ENCODE data around the gene ZZZ3.
"Not testable (repeated sequence)": the region's sequence is repeated elsewhere in the genome, so short reads cannot be mapped to it uniquely, and the experiment has no call there.

ZZZ3 gene

DNA sequence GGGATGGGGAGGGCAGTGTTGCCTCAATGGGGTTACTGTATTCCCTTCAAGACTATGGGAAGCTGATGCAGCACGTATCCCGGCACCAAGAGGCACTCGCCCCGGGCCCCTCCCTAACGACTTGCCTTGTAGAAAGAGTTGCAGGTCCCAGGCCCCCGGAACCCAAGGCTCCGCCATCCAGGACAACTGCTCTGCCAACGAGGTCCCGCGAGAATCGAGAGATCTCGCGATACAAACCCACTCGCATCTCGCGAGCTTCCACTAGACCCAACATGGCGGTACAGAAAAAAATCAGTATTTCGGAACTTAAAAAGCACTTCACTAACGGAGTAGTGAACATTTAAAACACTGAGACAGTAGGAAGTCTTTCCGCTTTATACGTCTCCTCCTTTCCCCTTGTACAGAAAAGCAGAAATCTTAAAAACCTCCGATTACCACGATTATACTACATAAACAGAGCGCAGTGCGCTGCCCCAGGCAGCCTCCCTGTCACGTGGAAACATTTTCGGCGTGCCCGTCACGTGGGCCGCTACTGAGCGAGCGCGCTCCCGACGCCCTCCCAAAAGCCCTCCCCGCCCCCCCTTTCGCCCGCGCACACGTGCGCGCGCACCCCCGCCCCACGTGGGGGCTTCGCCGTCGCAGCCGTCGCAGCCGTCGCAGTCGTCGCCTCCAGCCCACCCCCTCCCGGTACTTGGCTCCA, at the start of gene ZZZ3:
ZZZ3 (minus strand) TSS at position 199 of the 700 bp plus-strand sequence. CDS start 49,304 bp downstream, outside the sequence.
- peak; percentile 47 for FAIRE-seq

DNA sequence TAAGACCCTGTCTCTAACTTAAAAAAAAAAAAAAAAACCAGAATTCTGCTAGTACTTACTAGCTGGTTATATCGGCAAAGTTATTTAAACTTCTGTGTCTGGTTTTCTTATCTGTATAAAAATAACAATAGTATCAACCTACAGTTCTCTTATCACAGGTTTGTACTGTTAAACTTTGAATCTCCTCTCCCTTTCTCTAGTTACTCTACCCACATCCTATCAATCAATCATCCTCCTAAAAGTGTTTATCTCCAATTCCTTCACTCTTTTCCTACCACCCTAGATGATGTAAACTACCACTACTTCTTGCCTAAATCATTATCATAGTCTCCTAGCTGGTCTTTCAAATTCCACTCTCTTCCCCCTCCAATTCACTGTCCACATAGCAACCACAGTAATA, 49.6 kb upstream of the ZZZ3 start:
- FAIRE-seq: no peak

DNA sequence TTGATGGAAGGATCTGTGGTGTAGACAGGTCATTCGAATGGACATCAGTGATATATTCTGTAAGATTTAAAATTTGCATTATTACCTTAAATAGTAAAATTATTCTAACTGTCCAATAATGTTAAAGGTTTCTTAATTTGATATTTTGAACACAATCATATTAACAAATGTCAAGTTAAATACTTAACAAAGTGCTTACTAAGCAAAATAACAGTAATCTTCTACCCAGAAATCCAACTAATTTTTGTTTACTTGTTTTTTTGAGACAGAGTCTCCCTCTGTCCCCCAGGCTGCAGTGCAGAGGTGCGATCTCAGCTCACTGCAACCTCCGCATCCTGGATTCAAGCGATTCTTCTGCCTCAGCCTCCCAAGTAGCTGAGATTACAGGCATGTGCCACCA, 43.2 kb upstream of the ZZZ3 start:
- no peak for FAIRE-seq

DNA sequence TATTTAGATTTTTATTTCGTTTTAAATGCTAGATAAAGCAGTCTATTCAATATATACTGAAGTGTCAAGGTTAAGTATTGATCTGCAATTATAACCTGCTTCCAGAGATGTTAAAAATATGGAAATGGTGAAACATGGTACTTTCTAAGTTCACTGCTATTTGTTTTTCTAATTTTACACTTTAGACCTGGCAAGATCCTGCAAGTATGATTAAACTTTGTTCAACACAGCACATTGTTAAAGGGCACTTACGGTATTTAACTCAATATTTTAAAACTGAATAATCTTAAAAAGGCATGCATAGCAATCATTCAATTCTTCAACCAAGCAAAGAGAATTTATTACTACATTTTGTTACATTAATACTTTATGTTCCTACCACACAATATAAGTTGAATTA, 35.7 kb upstream of the ZZZ3 start:
- FAIRE-seq: no peak

DNA sequence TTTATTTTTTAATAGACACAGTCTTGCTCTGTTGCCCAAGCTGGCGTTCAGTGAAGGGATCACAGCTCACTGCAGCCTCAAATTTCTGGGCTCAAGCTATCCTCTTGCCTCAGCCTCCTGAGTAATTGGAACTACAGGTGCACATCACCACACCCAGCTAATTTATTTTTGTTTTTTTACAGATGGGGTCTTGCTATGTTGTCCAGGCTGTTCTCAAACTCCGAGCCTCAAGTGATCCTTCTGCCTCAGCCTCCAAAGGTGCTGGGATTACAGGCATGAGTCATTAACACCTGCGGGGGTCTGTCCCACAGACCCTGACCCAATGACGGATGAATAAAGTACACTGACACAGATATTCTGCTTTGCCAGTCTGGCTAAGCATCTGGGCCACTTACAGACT, 33.6 kb upstream of the ZZZ3 start:
- FAIRE-seq: no peak

DNA sequence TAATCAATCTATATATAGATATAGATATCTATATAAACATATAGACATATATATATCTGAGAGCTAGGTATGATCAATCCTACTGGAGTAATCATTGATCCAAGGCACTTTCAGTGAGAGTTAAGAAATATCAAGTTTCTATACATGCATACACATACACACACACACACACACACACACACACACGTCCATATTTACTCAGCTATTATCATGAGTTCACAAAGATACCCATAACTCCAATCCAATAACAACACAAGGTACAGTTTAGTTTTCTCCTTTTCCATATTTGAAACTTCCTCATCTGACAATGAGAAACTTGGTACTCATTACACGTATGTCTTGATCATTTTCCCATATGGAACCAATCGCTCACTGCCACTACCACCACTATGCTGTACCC, 27.3 kb upstream of the ZZZ3 start:
- no peak for FAIRE-seq

DNA sequence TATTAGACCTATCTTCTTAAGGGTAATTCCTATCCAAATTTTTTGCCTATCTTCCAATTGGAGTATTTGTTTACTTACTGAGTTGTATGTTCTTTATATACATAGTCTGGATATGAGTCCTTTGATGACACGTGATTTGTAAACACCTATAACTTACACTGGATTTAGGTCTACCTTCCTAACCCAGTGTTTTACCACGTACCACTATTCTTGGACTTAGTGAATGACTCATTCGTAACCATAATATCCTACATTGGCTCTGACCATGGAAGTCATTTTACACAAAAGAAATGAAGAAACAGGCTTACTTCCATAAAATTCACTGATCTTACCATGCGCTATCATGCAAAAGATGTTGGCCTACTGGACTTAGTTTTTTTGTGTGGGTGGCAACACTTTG, 23.9 kb upstream of the ZZZ3 start:
- FAIRE-seq: no peak

DNA sequence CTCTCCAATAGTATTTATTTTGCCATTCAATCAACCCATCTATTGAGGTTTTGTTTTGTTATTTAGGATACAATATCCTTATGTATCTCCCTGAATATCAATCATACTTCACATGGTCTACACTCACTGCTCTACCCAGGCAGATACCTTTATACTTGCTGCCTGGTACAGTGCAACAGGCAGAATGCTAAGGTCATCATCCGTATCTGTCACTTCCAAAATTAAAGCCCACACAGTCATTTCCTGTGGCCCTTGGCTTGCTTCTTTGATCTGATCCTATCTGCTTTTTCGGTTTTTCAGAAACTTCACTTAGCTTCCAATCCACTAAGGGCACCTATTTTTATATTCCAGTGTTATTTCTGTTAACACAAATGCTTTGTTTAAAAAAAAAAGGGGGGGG, 22.3 kb upstream of the ZZZ3 start:
- no peak for FAIRE-seq

DNA sequence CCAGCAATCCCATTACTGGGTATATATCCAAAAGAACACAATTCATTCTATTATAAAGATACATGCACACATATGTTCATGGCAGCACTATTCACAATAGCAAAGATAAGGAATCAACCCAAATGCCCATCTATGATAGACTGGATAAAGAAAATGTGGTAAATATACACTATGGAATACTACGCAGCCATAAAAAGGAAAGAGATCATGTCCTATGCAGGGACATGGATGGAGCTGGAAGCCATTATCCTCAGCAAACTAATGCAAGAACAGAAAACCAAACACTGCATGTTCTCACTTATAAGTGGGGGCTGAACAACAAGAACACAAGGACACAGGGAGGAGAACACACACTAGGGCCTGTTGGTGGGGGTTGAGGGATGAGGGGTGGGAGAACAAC, 17.2 kb upstream of the ZZZ3 start:
- not testable (repeated sequence) for FAIRE-seq

DNA sequence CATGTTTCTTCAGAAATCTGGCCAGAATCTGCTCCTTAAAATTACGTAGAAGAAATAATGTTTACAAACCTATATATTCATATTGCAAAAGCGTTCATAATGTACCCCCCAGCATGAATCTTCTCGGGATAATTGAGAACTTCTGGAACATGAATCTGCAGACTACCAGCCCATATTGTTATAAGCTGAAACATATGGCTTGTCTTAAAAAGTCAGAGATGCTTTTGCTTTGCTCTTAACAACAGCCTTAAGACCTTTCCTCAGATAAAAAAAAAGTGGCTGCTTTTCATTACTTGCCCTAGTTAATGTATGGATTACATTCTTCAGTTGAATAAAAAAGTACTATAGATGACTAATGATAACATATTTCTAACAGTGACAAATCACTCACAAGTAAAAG, 15.0 kb upstream of the ZZZ3 start:
- FAIRE-seq: no peak

DNA sequence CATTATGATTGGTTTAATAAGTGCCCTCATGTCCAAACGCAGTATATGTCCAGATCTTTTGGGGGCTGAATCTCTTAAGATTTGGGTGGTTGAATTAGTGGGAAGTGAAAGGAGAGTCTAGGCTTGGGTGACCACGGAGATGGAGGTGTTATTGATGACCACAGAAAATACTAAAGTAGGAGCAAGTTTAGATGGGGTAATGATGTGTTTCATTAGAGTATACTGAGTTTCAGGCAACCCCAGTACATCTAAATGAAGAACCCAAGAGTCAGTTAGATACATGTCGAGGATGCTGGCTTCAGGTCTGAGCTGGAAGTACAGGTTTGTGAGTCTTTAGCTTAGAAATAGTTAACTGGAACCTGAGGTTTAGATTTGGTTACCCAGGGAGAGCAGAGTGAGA, 6.5 kb upstream of the ZZZ3 start:
- FAIRE-seq: no peak

DNA sequence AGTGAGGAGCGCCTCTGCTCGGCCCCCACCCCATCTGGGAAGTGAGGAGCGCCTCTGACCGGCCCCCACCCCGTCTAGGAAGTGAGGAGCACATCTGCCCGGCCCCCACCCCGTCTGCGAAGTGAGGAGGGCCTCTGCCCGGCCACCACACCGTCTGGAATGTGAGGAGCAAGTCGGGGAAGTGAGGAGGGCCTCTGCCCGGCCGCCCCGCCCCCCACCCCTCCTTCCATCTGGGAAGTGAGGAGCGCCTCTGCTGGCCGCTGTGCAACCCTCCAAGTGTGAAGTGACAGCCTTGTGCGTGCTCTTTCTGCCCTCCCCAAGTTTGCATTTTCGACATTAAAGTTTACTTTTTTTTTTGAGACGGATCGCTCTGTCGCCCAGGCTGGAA, 5.1 kb upstream of the ZZZ3 start:
- no peak for FAIRE-seq

DNA sequence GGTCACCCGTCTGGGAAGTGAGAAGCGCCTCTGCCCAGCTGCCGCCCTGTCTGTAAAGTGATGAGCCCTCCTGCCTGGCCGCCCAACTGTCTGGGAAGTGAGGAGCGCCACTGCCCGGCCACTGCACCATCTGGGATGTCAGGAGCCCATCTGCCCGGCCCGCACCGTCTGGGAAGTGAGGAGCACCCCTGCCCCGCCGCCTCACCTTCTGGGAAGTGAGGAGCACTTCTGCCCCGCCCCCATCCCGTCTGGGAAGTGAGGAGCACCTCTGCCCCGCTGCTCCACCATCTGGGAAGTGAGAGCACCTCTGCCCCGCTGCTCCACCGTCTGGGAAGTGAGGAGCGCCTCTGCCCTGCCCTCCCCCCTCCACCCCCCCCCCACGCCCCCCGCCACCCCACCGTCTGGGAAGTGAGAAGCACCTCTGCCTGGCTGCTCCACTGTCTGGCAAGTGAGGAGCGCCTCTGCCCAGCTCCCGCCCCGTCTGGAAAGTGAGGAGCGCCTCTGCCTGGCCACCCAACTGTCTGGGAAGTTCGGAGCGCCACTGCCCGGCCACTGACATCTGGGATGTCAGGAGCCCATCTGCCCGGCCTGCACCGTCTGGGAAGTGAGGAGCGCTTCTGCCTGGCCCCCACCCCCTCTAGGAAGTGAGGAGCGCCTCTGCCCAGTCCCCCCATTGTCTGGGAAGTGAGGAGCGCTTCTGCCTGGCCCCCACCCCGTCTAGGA, 4.5 kb upstream of the ZZZ3 start:
- FAIRE-seq: no peak

DNA sequence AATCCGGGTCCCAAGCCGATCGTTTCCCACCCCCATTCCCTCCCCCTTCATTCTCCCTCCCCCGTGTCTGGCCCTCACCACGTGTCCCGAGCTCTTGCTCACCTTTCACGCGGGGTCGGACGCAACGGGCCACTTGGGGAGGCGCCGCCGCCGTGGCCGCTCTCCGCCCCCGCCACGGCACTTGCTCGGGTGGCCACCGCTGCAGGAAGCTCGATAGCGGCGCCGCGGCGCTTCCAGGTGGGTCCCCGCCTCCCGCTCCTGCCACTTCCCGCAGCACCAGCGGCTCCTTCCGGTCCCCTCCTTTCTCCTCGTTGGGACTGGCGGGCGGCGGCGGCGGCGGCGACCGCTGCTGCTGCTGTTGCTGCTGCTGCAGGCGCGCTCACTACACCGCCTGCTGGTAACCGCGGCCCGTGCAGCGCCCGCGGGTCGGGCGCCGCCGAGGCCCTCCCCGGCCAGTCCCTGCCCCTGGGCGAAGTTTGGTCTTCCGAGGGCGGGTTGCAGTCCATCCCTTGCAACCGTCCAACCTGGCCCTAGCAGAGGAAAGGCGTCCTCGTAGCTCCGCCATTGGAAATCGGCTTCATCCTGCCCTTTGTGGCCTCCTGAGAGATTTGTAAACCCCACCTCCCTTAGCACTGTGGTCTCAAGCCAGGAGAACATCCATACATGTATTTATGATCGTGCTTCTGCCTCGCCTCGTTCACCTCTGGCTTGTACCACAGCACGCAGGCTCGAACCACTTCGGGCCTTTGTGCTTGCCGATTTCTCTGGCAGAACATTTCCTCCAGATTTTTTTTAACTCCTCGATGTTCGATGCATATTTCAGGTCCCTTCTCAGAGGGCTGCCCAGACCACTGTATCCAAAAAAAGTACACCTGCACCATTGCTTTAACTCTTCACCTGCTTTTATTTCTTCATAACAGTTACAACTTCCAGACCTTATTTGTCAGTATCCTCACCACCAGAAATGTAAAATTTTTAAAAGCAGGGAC, 996 bp upstream of the ZZZ3 start:
- no peak for FAIRE-seq

DNA sequence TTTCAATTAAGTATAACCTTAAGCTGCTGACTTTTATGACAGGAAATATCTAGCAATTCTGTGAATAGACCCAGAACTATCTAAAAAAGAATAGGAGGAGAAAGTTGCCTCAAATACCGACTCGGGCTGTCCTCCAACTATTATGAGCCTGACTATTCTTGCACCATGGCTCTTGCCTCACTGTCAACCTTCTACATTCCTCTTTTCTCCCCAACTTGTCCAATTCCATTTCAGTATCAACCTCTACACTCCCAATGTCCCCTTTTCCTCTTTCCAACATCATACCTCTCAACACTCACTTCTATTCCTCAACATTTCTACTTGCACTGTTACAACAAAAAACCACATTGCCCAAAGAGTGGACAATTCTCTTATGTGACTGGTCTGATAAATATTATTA, 2.3 kb downstream of the ZZZ3 start:
- no peak for FAIRE-seq

DNA sequence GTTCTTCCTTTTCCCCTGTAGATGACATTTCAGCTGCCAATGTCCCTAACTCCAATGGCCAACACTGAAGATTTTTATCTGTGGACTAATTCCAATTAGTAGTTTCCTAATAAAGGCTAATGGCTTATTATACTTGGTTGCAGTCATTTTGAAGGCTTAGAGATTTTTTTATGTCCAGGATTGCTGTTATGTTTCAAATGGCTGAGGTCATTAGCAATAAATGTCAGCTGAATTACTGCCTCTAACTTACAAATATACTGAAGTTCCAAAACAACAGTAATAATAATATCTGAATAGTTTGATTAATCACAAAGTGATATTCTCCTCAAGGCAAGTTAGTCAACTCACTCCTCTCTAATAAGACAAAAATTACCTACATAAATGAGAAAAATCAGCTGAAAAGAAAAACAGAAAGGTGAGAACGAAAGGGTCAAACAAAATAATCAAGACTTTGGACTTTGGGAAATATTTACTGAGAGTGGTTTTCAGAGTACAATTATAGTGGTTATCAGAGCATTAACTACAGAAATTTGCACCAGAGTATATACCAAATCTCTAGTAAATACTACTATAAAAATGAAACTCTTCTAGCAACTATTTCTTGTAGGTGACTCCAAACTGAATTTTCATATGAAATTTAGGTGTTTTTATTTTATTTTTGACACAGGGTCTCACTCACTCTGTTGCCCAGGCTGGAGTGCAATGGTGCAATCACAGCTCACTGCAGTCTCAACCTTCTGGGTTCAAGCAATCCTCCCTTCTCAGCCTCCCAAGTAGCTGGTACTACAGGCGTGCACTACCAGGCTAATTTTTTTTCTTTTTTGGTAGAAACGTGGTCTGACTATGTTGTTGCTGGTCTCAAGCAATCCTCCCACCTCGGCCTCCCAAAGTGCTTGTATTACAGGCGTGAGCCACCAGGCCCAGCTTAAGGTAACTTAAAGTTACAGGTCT, 3.5 kb downstream of the ZZZ3 start:
- FAIRE-seq: no peak

DNA sequence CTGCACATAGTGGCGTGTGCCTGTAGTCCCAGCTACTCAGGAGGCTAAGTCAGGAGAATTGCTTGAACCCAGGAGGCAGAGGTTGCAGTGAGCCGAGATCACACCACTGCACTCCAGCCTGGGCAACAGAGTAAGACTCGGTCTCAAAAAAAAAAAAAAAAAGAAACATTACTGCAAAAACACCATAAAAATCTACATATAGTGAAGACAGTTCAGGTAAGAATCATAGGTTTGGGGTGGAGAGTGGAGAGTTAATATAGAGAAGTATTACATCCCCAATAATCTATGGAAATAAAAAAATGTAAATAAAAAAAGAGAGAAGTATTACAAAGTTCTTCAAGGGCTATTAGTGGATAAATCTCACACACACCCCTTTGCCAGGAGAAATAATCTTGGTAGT, 7.7 kb downstream of the ZZZ3 start:
- FAIRE-seq: not testable (repeated sequence)

DNA sequence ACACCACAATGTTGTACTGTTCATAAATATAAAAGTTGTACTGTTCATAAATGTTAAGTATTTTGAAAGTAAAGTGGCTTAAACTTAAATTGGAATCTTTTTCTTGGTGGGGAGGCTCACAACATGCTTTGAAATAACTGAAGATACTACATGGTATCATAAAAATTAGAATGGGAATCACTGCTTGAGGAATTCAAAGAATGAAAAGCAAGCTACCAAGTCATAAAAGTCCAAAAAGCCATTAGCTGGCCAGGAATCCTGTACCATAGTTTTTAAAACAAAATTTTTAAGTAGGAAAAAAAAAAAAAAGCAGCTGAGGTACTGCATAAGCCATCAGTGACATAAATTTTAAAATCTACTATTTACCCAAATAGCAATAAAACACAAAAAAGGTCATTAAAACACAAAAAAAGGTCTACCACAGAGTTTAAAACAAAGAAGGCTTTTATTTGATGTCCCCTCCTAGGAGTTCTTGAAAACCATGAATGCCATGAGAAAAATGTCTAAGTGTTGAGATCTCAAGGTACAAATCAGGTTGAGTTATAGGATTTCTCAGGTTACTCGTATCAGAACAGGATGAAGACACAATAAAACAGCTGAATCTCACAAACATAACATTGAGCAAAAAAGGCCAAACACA, 8.6 kb downstream of the ZZZ3 start:
- no peak for FAIRE-seq

DNA sequence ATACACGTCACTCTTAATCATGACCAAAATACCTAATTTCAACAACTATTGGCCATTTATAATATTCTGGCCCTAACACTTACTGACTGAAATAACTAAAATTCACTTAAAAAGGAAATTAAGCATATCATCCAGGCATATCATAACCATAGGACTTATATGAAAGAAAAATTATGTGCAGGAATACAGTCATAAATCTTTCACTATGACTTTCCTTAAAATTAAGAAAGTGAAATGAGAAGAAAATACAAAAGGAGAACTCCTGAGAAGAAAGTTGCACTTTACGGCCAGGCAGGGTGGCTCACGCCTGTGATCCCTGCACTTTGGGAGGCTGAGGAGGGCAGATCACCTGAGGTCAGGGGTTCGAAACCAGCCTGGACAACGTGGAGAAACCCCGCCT, 9.4 kb downstream of the ZZZ3 start:
- FAIRE-seq: no peak

DNA sequence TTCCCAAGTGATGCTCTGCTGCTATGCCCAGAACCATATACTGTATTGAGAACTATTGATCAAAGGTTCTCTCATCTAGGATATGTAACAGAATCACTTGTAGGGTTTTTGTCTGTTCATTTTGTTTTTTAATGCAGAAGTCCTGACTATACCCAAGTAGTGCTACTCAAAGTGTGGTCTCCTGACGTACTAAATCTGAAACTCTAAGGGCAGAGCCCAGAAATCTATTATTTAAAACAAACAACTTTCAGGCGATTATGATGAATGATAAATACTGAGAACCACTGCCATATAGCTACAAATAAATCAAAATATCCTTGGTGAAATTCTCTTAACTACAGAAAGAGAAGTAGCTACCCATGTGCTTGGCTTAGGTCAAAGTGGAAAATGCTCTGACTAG, 10.1 kb downstream of the ZZZ3 start:
- no peak for FAIRE-seq

DNA sequence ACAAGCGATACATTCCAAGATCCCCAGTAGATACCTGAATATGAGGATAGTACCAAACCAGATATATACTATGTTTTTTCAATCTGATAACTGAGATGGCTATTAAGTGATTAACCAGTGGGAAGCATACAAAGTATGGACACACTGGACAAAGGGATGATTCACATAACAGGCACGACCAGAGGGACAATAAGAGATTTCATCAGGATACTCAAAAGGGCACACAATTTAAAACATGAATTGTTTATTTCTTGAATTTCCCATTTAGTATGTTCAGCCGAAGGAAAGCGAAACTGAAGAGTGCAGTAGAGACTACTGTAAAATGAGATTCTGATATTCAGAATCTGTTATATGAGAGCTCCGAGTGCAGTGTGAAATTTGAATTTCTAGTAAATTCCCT, 10.6 kb downstream of the ZZZ3 start:
- no peak for FAIRE-seq

DNA sequence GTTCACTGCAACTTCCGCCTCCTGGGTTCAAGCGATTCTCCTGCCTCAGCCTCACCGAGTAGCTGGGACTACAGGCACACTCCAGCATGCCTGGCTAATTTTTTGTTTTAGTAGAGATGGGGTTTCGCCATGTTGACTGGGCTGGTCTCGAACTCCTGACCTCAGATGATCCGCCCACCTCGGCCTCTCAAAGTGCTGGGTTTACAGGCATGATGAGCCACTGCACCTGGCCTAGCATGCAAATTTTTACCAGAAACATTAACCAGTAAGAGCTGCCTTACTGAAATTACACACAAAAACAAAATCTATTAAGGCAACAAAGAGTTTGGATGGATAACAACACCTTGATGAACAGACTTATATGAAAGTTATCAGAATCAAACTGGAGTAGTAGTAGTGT, 12.1 kb downstream of the ZZZ3 start:
- FAIRE-seq: no peak
